HG02870 (cell line): ENCODE measurements around the gene OR10H3.
"Not testable (repeated sequence)": the region's sequence is repeated elsewhere in the genome, so short reads cannot be mapped to it uniquely, and the experiment has no call there.

Source experiments
- ATAC-seq: cut with Tn5 transposase; IDR thresholded peaks from one replicate; pipeline ENCODE4 v1.9.1; 2021; ENCODE audit warnings: mild to moderate bottlenecking, moderate library complexity; ENCODE audit not compliant: unreplicated experiment

OR10H3 gene, protein sequence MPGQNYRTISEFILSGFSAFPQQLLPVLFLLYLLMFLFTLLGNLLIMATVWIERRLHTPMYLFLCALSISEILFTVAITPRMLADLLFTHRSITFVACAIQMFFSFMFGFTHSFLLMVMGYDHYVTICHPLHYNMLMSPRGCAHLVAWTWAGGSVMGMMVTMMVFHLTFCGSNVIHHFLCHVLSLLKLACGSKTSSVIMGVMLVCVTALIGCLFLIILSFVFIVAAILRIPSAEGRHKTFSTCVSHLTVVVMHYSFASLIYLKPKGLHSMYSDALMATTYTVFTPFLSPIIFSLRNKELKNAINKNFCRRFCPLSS

DNA sequence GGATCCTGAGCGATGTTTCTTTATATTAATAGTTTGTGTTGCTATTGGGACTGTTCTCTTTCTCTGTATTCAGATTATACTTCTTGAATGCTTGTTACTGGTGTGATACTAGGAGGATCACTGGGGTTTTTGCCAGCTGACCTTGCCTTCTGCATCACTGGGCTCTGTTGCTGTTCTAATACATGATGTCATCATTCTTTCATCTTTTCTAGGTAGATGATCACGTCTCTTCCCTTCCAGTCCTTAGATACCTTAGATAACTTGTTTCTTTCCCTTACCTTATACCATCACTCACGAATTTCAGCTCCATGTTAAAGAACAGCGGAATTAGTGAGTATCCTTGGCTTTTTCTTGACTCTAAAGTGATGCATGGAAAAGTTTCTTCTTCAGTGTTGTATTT is at the start of gene OR10H3:
Gene OR10H3, plus strand, starts transcription at position 264 of the 400 bp plus-strand sequence. CDS start 3,408 bp downstream, outside the sequence.
- ATAC-seq, result no peak

DNA sequence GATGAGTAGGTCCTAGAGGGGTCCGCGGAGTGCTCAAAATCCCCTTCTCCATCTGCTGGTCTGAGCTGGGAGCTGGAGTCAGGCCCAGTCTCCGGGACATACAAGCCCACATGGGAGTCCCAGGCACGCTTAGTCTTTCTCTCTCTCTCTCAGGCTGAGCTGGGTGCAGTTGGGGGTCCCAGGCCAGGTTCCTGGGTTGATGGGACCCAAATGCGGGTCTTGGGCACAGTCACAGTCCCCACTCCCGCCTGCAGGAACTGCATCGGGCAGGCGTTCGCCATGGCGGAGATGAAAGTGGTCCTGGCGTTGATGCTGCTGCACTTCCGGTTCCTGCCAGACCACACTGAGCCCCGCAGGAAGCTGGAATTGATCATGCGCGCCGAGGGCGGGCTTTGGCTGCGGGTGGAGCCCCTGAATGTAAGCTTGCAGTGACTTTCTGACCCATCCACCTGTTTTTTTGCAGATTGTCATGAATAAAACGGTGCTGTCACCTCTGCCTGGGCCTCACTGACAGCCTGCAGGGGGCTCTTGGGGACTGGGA is 41.1 kb upstream of the OR10H3 start:
- no peak for ATAC-seq

DNA sequence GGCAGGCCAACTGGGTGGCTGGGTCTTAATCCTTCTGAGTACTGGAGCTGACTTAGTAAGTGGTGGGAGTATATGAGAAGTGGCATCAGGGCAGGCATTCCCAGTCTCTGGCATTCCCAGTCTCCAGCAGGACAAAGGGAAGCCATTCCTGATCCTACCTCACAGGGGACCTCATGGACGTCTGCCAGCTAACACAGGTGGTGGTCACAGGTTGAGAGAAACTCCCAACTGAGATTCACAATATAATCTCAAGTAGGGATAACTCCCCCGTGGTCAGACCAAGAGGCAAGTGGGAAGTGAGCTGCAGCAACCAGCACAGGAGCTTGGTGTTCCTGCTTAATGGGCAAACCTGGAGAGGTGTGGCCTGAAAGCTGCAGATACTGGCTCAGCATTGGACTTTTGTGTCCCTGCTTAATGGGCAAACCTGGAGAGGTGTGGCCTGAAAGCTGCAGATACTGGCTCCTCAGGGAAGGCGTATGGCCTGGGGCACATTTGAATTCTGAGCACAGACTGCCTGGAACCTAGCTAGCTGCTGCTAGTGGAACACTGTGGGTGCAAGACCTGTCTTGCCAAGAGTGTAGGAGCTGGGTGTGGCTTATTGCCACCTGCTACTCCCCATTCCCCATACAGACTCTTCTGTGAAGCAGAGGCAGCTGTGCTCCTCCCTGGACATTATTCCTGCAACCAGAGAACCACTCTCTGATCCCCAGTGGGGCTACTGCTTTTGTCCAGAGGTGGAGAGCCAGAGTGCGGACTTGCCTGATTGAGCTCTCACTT is 35.8 kb upstream of the OR10H3 start:
- no peak for ATAC-seq

DNA sequence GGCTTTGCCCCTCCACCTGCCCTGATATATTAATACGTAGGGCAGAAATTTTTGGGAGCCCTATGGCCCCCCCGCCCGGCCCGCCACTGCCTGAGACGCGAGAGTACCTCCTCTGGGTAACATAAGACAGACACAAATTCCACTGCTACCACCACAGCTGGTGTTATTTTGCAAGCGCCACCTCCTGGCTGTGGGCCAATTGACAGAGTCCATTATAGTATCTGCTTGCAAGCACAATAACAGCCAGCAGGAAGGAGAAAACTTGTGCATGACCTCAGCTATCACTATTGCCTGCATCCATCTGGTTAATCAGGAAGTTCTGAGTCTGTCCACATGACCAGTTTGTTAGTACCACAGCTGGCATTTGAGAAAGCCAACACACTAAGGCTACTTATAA is 35.3 kb upstream of the OR10H3 start:
- ATAC-seq, result no peak

DNA sequence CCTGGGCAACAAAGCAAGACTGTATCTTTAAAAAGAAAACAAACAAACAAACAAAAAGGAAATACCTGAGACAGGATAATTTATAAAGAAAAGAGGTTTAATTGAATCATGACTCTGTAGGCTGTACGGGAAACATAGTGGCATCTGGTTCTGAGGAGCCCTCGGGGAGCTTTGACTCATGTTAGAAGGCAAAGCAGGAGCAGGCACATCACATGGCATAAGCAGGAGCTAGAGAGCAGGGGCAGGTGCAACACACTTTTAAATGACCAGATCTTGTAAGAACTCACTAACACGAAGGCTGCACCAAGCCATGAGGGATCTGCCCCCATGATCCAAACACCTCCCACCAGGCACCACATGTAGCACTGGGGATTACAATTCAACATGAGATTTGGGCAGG is 23.1 kb upstream of the OR10H3 start:
- no peak for ATAC-seq

DNA sequence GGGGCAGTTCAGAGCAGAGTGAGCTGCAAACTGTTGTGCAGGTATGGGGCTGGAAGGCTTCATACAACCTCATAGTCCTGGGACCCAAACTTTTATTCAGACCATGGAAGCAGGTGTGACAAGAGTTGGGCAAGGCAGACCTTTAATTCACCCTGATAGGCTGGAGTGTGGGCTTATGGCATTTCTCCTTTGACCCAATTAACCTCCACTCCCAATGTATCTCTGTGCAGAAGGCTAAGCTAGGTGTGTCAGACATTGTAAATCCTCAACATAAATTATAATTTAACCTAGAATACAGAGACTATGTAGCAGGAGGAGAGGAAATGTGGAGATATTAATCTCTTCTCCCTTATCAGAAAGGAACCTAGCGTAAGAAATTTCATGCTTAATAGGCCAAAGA is 22.1 kb upstream of the OR10H3 start:
- no peak for ATAC-seq

DNA sequence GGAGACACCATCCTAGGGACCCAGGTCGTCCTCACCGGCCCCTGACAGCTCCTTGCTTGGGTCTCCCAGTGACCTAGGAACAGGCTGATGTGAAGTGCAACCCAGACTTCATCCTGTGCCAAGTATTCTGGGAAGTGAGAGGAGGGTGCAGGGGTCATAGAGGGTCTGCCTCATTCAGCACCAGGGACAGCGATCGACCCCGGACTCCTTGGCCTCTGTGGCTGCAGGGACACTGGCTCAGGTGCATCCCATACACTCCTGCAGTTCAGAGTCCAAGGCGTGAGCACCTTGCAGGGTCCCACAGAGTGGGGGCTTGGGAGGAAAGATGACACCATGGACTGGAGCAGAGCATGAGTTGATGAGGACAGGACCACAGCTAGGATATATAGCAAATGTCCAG is 20.0 kb upstream of the OR10H3 start:
- no peak for ATAC-seq

DNA sequence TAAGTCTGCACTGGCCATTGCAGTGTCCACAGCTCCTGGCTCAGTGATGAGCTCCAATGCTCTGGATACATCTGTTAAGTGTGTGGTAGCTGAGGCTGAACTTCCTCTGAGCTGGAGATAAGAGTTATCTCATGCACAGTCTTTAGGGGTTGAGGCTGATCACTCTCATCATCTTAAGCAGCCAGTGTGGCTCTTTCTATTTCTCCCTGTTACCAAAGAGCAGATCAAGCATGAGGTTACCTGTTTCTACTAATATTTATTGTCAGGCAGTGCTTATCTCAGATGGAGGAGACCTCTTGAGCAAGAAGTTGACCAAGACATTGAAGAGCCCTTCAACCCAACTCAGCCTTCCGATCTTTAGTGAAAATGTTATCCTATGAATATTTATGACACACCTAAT is 16.5 kb upstream of the OR10H3 start:
- no peak for ATAC-seq

DNA sequence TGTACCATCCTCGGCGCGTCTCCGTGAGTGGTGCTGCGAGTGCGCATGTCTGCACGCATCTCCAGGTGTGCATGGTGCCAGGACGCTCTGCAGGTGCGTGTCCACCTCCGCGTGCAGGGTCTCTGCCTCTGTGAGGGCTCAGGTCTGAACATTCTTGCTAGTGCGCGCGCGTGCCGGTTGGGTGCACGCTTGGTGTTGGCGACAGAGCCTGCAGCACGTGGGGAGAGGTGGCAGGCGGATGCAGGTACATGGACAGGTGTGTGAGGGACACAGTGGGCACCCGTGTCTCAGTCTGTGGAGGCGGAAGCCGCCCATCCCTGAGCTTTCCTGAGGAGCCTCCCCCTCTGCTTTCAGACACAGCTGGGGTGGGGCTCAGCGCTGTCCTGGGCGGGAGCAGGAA is 14.8 kb upstream of the OR10H3 start:
- no peak for ATAC-seq

DNA sequence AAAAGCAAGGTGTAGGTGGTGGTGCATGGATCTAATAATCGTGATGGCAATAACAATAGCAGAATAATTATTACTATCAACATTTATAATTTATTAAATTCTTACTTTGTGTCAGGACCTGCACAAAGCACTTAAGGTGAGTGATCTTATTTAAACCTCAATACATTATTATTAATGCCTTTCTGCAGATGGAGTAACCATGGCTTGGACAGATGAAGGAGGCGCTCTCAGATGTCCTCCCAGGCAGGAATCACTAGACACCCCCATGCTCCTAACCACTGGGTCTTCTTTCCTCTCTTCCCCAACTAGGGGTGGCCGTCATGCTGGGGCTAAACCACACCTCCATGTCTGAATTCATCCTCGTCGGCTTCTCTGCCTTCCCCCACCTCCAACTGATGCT is 10.1 kb upstream of the OR10H3 start, which contains the start of gene OR10H2:
Gene OR10H2, plus strand, starts transcription at position 301 of the 400 bp plus-strand sequence. Its CDS starts 20 bp downstream, at position 321.
- no peak for ATAC-seq

DNA sequence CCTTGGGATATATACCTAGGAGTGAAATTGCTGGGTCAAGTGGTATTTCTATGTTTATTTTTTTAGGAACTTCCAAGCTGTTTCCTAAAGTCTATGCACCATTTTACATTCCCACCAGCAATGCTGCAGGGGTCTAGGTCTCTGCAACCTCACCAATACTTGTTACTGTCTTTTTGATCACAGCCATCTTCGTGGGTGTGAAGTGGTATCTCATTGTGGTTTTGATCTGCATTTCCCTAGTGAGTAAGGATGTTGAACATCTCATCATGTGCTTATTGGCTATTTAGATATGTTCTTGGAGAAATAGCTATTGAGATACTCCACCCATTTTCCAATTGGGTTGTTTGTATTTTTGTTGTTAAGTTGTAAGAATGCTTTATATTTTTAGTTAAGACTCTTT is 7.2 kb upstream of the OR10H3 start:
- ATAC-seq, result no peak

DNA sequence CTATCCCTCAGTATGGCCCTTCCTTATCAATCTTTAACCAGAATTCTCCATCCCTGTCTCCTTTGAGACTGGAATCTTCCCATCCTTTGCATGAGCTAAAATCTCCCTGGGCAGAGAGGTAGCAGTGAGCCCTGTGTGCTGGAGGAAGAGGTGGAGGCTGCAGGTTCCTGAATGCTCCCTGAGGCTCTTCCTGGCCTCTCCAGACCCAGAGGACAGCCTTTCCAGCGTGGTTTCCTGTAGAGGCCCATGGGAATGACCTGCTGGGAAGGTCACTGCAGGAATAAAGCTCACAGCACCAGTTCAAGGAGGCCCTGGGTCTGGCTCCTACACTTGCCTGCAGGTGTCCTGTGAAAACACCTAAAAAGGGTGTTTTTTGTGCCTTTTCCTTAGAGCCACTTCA is 5.4 kb upstream of the OR10H3 start:
- ATAC-seq, result no peak

DNA sequence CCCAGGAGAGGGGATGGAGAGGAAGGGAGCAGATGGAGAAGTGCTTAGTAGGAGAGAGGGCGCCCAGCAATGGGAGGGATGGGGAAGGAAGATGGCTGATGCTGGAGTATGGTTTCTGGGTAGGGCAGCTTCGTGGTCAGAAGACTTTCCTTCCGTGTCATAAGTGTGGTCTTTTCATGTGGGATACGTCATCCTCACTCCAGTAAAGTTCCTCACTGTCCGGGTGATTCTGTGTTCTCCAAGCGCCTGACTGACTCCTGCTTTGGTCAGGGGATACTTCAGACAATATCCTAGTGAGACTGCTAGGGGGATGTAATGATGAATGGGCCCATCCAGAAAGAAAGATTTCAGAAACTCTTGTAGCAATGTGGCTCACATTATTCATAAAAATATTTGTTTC is 3.9 kb upstream of the OR10H3 start:
- ATAC-seq, result no peak

DNA sequence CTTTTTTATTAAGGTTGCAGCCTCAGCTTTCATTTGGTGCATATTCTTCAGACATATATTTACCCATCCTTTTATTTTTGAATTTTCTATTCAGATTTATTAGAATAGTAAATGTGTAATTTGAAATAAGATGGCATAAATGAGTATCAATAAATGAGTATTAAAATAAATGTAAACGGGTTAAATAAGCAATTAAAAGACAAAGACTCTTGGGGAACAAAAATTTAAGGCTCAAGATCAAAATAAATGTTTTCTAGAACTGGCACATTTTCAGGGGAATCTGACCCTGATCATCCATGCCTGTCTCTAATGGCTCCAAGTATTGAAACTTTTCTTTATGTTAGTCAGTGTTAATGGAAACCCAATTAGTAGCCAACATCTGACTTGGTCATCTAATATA is 3.0 kb downstream of the OR10H3 start:
- no peak for ATAC-seq

DNA sequence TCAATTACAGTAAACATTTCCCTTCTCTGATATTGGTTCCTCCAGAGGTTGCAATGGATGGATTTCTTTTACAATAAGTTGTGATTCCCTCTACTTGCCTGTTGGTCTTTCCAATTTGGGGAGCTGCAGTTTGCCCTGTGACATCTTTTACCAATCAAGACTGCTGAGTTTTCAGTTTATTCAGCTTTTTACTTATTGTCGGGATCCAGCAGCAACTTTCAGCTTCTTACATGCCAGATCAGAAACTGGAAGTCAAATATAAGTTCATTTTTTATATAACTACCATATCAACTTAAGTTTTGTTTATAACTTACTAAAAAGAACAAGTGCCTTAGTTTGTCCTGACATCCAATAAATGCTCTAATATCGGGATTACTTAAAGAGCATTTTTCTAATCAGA is 10.5 kb downstream of the OR10H3 start:
- no peak for ATAC-seq

DNA sequence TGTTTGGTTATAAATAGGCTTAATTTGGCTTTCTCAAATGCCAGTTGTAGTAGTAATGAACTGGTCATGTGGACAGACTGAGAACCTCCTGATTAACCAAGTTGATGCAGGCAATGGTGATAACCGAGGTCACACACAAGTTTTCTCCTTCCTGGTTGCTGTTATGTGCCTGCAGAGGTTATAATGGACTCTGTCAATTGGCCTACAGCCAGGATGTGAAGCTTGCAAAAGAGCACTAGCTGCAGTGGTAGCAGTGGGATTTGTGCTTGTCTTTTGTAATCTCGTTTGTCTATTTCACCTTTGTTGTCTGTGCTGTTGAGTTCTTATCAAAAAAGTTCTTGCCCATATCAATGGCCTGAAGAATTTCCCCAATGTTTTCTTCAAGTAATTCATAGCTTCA is 20.6 kb downstream of the OR10H3 start:
- no peak for ATAC-seq

DNA sequence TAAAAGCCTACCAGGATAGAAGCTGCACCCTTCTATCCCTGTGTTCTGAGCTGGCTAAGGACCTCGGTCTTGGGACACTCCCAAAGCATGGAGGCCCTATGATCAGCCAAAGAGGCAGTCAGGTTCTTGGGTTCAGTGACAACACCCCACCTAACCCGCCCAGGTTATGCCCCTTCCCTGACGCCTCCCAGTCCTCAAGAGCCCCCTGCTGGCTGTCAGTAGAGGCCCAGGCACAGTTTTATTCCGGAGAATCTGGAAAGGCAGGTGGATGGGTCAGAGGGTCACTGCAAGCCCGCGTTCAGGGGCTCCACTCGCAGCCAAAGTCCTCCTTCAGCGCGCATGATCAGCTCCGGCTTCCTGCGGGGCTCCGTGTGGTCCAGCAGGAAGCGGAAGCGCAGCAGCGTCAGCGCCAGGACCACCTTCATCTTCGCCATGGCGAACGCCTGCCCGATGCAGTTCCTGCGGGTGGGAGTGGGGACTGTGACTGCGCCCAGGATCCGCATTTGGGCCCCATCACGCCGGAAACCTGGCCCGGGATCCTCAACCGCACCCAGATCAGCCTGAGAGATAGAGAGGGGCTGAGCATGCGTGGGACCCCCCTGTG is 22.3 kb downstream of the OR10H3 start:
- ATAC-seq, result no peak

DNA sequence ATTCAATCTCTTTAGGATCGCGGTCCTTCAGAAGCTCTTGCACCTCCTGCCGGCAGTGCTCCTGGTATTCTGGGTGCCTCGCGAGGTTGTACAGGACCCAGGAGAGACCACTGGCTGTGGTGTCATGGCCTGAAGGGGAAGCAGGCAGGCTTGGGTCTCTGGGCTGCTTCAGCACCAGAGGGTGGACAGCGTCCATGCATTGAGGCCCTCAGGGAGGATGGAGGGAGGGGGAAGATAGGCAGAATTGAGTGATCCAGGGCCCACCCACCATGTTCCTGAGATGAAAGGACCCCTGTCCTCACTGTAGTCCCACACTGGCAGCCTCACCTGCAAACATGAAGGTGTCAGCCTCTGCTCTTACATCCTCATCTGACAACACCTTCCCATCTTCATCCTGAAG is 31.8 kb downstream of the OR10H3 start:
- ATAC-seq, result no peak

DNA sequence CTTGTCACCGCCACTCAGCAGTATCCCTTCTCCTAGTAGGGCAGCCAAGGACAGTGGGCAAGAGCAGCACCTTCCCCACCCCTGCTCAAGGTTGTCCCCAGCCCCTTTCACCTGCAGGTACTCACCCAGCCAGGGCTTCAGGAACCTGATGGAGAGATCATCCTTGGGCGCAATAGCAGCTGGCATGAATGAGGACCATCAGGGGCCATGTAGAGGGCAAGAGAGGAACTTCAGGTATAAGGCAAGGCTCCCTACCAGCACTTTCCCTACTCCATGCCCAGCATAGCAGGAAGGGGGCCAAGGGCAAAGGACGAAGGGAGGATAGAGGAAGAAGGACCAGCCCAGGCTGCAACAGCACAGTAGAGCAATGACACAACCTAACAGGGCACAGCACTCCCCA is 36.4 kb downstream of the OR10H3 start:
- not testable (repeated sequence) for ATAC-seq

DNA sequence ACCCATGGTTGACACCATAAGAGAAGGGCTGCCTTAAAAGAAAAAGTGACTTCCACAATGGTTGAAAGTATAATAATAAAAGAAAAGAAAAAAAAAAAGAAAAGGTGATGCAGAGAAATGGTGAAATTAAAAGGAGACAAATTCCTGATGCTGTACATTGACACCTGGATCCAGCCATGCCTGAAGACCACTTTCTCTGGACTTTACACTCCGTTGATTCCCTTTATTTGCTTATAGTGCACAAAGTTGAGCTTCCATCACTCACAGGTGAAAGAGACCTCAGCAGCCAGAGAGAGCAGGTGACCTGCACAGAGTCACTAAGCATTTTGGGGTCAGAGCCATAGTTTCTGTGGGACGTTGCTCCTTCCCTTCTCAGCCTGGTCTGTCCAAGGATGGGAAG is 37.5 kb downstream of the OR10H3 start:
- no peak for ATAC-seq

DNA sequence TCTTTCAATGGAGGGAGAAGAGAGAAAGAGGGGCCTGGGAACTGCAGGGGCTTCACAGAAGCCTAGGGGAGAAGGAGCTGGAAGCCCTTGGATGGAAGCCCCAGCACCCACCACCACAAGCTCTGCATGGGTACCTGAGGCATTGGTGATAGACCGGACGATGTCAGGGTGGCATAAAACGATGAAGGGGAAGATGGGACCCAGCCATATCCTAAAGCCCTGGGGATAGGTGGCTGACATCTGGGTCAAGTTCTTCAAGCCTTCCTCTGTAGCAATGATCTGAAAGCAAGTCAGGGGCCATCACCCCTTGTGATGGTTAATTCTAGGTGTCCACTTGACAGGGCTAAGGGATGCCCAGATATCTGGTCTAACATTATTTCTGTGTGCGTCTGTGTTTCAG is 38.5 kb downstream of the OR10H3 start:
- no peak for ATAC-seq
